SU-DHL-6 (cell line): ENCODE data around the gene PNPLA2.

Experiments used
- CTCF ChIP-seq: fragments of 200-600 bp; sonication (generic); IDR thresholded peaks from one replicate; pipeline ENCODE4 v1.5.1; 2017; ENCODE audit warnings: antibody characterized with exemption, mild to moderate bottlenecking, low read length, moderate library complexity; ENCODE audit not compliant: insufficient read depth, poor library complexity, severe bottlenecking
- EZH2phosphoT487 ChIP-seq: fragments of 200-600 bp; sonication (generic), shearing (Covaris generic); conservative IDR thresholded peaks from 2 replicates; pipeline ENCODE4 v1.6.1; 2018; ENCODE audit warnings: mild to moderate bottlenecking, antibody characterized with exemption, low read length, moderate library complexity, mixed read lengths

GRCh38 chr11:773425-773824 is 45.3 kb upstream of the PNPLA2 start:
- TF ChIP-seq CTCF (no peak), EZH2phosphoT487 (no peak)
